IMR-90 (cell line): Measurements from ENCODE around the gene ZNF782. TPM values are rescaled to one million over a fixed set of nuclear protein-coding genes. Genes with fewer than 3 reads are reported as not detected.
A peak's percentile ranks its signal among the peaks of the same experiment; 100 is the strongest.

Source experiments
- ATAC-seq: fragments of 200-7000 bp; cut with Tn5 transposase; 2 replicates; pipeline ENCODE4 v1.9.1; 2020; ENCODE audit warnings: low read depth, mild to moderate bottlenecking, moderate library complexity
- BruUV-seq: library from RNA; stranded (reverse); fragments of 400-500 nt; replicated peaks from 2 replicates; lab custom pipeline; 2021; lab: Mats Ljungman, UMichigan
- CTCF ChIA-PET: fragments of 300-600 bp; formaldehyde crosslinking; extraction: SDS; loops from one replicate; lab custom pipeline; 2021; ENCODE audit warnings: antibody characterized with exemption; lab: Yijun Ruan, JAX
- POLR2A ChIA-PET: fragments of 300-600 bp; sonication (Branson Sonifier 250); formaldehyde crosslinking; loops from one replicate; lab custom pipeline; 2022; ENCODE audit warnings: antibody characterized with exemption; ENCODE audit not compliant: unreplicated experiment; lab: Charles Lee
- DNase-seq: peaks from one replicate; pipeline ENCODE4 v3.0.0; 2013
- H2AFZ ChIP-seq: replicated peaks from 2 replicates; pipeline ENCODE3; 2013; ENCODE audit warnings: low read length, mild to moderate bottlenecking; ENCODE audit not compliant: poor library complexity
- H2AK5ac ChIP-seq: 2 replicates; pipeline ENCODE4 v1.6.1; 2013; ENCODE audit warnings: low read depth, low read length, inconsistent platforms
- H2AK9ac ChIP-seq: replicated peaks from 2 replicates; pipeline ENCODE3; 2013; ENCODE audit warnings: mild to moderate bottlenecking, low read depth, low read length, moderate library complexity; ENCODE audit not compliant: poor library complexity
- H2BK120ac ChIP-seq: 2 replicates; pipeline ENCODE4 v1.6.1; 2013; ENCODE audit warnings: low read depth, low read length, inconsistent platforms
- H2BK15ac ChIP-seq: 3 replicates; pipeline ENCODE4 v1.6.1; 2013; ENCODE audit warnings: low read depth, low read length, inconsistent platforms
- H2BK20ac ChIP-seq: 2 replicates; pipeline ENCODE4 v1.6.1; 2013; ENCODE audit warnings: low read depth, mild to moderate bottlenecking, inconsistent platforms, low read length, moderate library complexity
- H2BK5ac ChIP-seq: 2 replicates; pipeline ENCODE4 v1.6.1; 2013; ENCODE audit warnings: mild to moderate bottlenecking, low read depth, low read length, inconsistent platforms; ENCODE audit not compliant: poor library complexity, severe bottlenecking
- H3K14ac ChIP-seq: replicated peaks from 2 replicates; pipeline ENCODE4 v1.6.1; 2013; ENCODE audit warnings: low read depth, low read length, inconsistent platforms
- H3K18ac ChIP-seq: 2 replicates; pipeline ENCODE4 v1.6.1; 2013; ENCODE audit warnings: low read depth, low read length, control low read depth
- H3K23ac ChIP-seq: 2 replicates; pipeline ENCODE4 v1.6.1; 2013; ENCODE audit warnings: low read depth, low read length, inconsistent platforms
- H3K27ac ChIP-seq: 2 replicates; pipeline ENCODE4 v1.5.1; 2013; ENCODE audit warnings: mild to moderate bottlenecking, control low read depth, low read length; ENCODE audit not compliant: insufficient read depth
- H3K27me3 ChIP-seq: 2 replicates; pipeline ENCODE4 v1.6.1; 2013; ENCODE audit warnings: low read length; ENCODE audit not compliant: control insufficient read depth, insufficient read depth
- H3K36me3 ChIP-seq: 2 replicates; pipeline ENCODE4 v1.6.1; 2013; ENCODE audit warnings: low read length, mixed read lengths; ENCODE audit not compliant: control insufficient read depth, insufficient read depth
- H3K4ac ChIP-seq: 2 replicates; pipeline ENCODE4 v1.6.1; 2013; ENCODE audit warnings: low read depth, low read length, inconsistent platforms
- H3K4me1 ChIP-seq: 2 replicates; pipeline ENCODE4 v1.6.1; 2013; ENCODE audit warnings: low read length, mixed read lengths; ENCODE audit not compliant: control insufficient read depth, insufficient read depth
- H3K4me2 ChIP-seq: 2 replicates; pipeline ENCODE4 v1.6.1; 2013; ENCODE audit warnings: low read depth, mild to moderate bottlenecking, control low read depth, low read length, moderate library complexity
- H3K4me3 ChIP-seq: 2 replicates; pipeline ENCODE4 v1.5.1; 2013; ENCODE audit warnings: low read depth, mild to moderate bottlenecking, control low read depth, low read length, moderate library complexity; ENCODE audit not compliant: insufficient read depth
- H3K56ac ChIP-seq: 2 replicates; pipeline ENCODE4 v1.6.1; 2013; ENCODE audit warnings: low read length, inconsistent platforms; ENCODE audit not compliant: insufficient read depth; ENCODE audit errors: extremely low read depth
- H3K79me1 ChIP-seq, 2 experiments: 2 replicates each; pipeline ENCODE4 v1.6.1; 2013; ENCODE audit warnings: low read length in 2 of 2, inconsistent platforms in 1 of 2, low read depth in 1 of 2
- H3K9ac ChIP-seq: 2 replicates; pipeline ENCODE4 v1.6.1; 2013; ENCODE audit warnings: low read depth, low read length, control low read depth
- H3K9me1 ChIP-seq: 2 replicates; pipeline ENCODE4 v1.6.1; 2013; ENCODE audit warnings: low read length, inconsistent platforms; ENCODE audit not compliant: insufficient read depth
- H3K9me3 ChIP-seq: 2 replicates; pipeline ENCODE4 v1.6.1; 2013; ENCODE audit warnings: low read length; ENCODE audit not compliant: control insufficient read depth, insufficient read depth
- H4K20me1 ChIP-seq: 2 replicates; pipeline ENCODE4 v1.6.1; 2013; ENCODE audit warnings: low read length, inconsistent platforms; ENCODE audit not compliant: insufficient read depth
- H4K5ac ChIP-seq: 2 replicates; pipeline ENCODE4 v1.6.1; 2013; ENCODE audit warnings: mild to moderate bottlenecking, low read depth, low read length, control low read depth
- H4K8ac ChIP-seq, 2 experiments: 2 replicates each; pipeline ENCODE4 v1.6.1; 2013; ENCODE audit warnings: low read depth in 2 of 2, low read length in 2 of 2, control low read depth in 1 of 2, inconsistent platforms in 1 of 2
- H4K91ac ChIP-seq: 2 replicates; pipeline ENCODE4 v1.6.1; 2013; ENCODE audit warnings: low read depth, low read length, inconsistent platforms; ENCODE audit not compliant: insufficient read depth
- BHLHE40 ChIP-seq: fragments of 150-350 bp; IDR thresholded peaks from 2 replicates; pipeline ENCODE4 v1.6.1; 2016; ENCODE audit warnings: mild to moderate bottlenecking, low read depth, low read length
- CEBPB ChIP-seq: IDR thresholded peaks from 2 replicates; pipeline ENCODE4 v1.6.1; 2012; ENCODE audit warnings: low read depth, low read length, improper control_type of control experiment
- CHD1 ChIP-seq: IDR thresholded peaks from 2 replicates; pipeline ENCODE4 v1.6.1; 2012; ENCODE audit warnings: low read depth, low read length, improper control_type of control experiment
- FOS ChIP-seq: fragments of 150-350 bp; IDR thresholded peaks from 2 replicates; pipeline ENCODE4 v1.6.1; 2016; ENCODE audit warnings: low read depth, low read length
- MAFK ChIP-seq: IDR thresholded peaks from 2 replicates; pipeline ENCODE4 v1.6.1; 2012; ENCODE audit warnings: low read depth, low read length, improper control_type of control experiment
- MAZ ChIP-seq: IDR thresholded peaks from 2 replicates; pipeline ENCODE4 v1.6.1; 2012; ENCODE audit warnings: low read depth, mild to moderate bottlenecking, low read length, improper control_type of control experiment, moderate library complexity, borderline replicate concordance
- MXI1 ChIP-seq: IDR thresholded peaks from 2 replicates; pipeline ENCODE4 v1.6.1; 2012; ENCODE audit warnings: low read depth, mild to moderate bottlenecking, low read length, moderate library complexity, borderline replicate concordance
- NFE2L2 ChIP-seq: fragments of 150-350 bp; IDR thresholded peaks from 2 replicates; pipeline ENCODE4 v1.6.1; 2016; ENCODE audit warnings: low read depth, mild to moderate bottlenecking, low read length
- POLR2A ChIP-seq: IDR thresholded peaks from 2 replicates; pipeline ENCODE4 v1.6.1; 2012; ENCODE audit warnings: mild to moderate bottlenecking, low read depth, low read length
- RAD21 ChIP-seq: IDR thresholded peaks from 2 replicates; pipeline ENCODE4 v1.6.1; 2012; ENCODE audit warnings: low read length, improper control_type of control experiment
- RCOR1 ChIP-seq: IDR thresholded peaks from 2 replicates; pipeline ENCODE4 v1.6.1; 2012; ENCODE audit warnings: mild to moderate bottlenecking, low read length, improper control_type of control experiment; ENCODE audit not compliant: insufficient replicate concordance
- RFX5 ChIP-seq: IDR thresholded peaks from 2 replicates; pipeline ENCODE4 v1.8.0; 2012; ENCODE audit warnings: low read depth, mild to moderate bottlenecking, low read length, moderate library complexity
- SMC3 ChIP-seq: fragments of 150-350 bp; IDR thresholded peaks from 2 replicates; pipeline ENCODE4 v1.6.1; 2016; ENCODE audit warnings: low read depth, mild to moderate bottlenecking, antibody characterized with exemption, low read length, moderate library complexity
- WGBS, 2 experiments: methylation state at CpG; one replicate each; pipeline versions ENCODE4 v1.1.5 to v1.1.7; 2013; ENCODE audit warnings: missing lambda C conversion rate in 2 of 2; ENCODE audit not compliant: insufficient read length in 1 of 2; ENCODE audit errors: extremely low coverage in 2 of 2; 5-methylcytosine and 5-hydroxymethylcytosine counted together
- dilution Hi-C: fragments of 300-500 bp; cut with HindIII; formaldehyde crosslinking; loops from one replicate; pipeline ENCODE4 v1.14.3; 2018; ENCODE audit warnings: low sequenced_read_pairs; ENCODE audit not compliant: unreplicated experiment
- in situ Hi-C: fragments of 300-500 bp; cut with MboI; formaldehyde crosslinking; loops from 3 replicates; pipeline ENCODE4 v1.14.3; 2019; ENCODE audit warnings: low sequenced_read_pairs, inconsistent platforms, mixed read lengths
- intact Hi-C: fragments of 100-400 bp; cut with micrococcal nuclease; formaldehyde crosslinking; loops from 2 replicates; pipeline ENCODE4 v1.10.0; 2022
- polyA plus RNA-seq, 3 experiments: library from polyadenylated mRNA; depleted of rRNA; stranded (reverse); fragments of >200 nt; gene quantifications; 2 replicates each; pipeline ENCODE4 v1.2.3, GENCODE V29; 2012; ENCODE audit warnings: low replicate concordance in 1 of 3
- total RNA-seq: library from RNA; depleted of rRNA; stranded (reverse); fragments of >200 nt; gene quantifications from 2 replicates; pipeline ENCODE4 v1.2.3, GENCODE V29; 2012
- TF ChIP-seq, protein P1 (sequence below): fragments of 150-350 bp; IDR thresholded peaks from 2 replicates; pipeline ENCODE4 v1.6.1; 2017; ENCODE audit warnings: mild to moderate bottlenecking, antibody characterized with exemption, low read length, low read depth
- TF ChIP-seq, protein P2 (sequence below): fragments of 150-350 bp; IDR thresholded peaks from 2 replicates; pipeline ENCODE4 v1.6.1; 2016; ENCODE audit warnings: low read depth, mild to moderate bottlenecking, low read length, moderate library complexity, borderline replicate concordance
- TF ChIP-seq, protein P3 (sequence below): conservative IDR thresholded peaks from 2 replicates; pipeline ENCODE4 v1.5.1; 2012; ENCODE audit warnings: mild to moderate bottlenecking, low read depth, low read length, improper control_type of control experiment

ZNF782 gene
- total and polyA plus RNA-seq, 2 of the 4 experiments (the other 2 are of a cell fraction), result 0.86 to 4.3 TPM

GRCh38 chr9:96877269-96877668, 23.0 kb upstream of the ZNF782 start:
- no peak overlapping the region for H2AK5ac ChIP-seq
- no peak for ATAC-seq
- H3K9ac ChIP-seq, result no peak overlapping the region
- DNase-seq, result no peak
- H3K14ac ChIP-seq, result no peak overlapping the region
- in situ Hi-C loops, result no loop called here
- H4K5ac ChIP-seq, result no peak overlapping the region
- dilution Hi-C loops, result no loop called here
- no peak overlapping the region for H3K23ac ChIP-seq
- peak overlapping the region; percentile 34 for H2AFZ ChIP-seq
- H3K4me1 ChIP-seq, result no peaks in the 10 kb centered on the region
- no peak overlapping the region for H3K27ac ChIP-seq
- H2AK9ac ChIP-seq, result no peak overlapping the region
- H3K4me2 ChIP-seq, result peak overlapping the region; percentile 6; the same call in 1 of the 2 replicates
- ChIA-PET CTCF (interaction anchor here (0.8 kb wide), 1 partner anchor 20 kb away, joined by 4 read pairs; no protein-coding TSS in a partner anchor), POLR2A (no interaction called here)
- peaks cover 12% of the 10 kb centered on the region for H3K27me3 ChIP-seq
- H3K4ac ChIP-seq, result no peak overlapping the region
- H3K9me1 ChIP-seq, result no peaks in the 10 kb centered on the region
- TF ChIP-seq MAZ, result no peak
- TF ChIP-seq NFE2L2, result no peak
- no peak for TF ChIP-seq BHLHE40
- no peak for TF ChIP-seq MXI1
- no peak for TF ChIP-seq RAD21
- TF ChIP-seq RFX5, result no peak
- no peak for TF ChIP-seq POLR2A
- no peak for TF ChIP-seq CEBPB
- TF ChIP-seq, protein P1, sequence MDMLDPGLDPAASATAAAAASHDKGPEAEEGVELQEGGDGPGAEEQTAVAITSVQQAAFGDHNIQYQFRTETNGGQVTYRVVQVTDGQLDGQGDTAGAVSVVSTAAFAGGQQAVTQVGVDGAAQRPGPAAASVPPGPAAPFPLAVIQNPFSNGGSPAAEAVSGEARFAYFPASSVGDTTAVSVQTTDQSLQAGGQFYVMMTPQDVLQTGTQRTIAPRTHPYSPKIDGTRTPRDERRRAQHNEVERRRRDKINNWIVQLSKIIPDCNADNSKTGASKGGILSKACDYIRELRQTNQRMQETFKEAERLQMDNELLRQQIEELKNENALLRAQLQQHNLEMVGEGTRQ, result no peak
- TF ChIP-seq RCOR1, result no peak
- no peak for TF ChIP-seq SMC3
- TF ChIP-seq, protein P2, sequence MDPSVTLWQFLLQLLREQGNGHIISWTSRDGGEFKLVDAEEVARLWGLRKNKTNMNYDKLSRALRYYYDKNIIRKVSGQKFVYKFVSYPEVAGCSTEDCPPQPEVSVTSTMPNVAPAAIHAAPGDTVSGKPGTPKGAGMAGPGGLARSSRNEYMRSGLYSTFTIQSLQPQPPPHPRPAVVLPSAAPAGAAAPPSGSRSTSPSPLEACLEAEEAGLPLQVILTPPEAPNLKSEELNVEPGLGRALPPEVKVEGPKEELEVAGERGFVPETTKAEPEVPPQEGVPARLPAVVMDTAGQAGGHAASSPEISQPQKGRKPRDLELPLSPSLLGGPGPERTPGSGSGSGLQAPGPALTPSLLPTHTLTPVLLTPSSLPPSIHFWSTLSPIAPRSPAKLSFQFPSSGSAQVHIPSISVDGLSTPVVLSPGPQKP, result no peak
- no peak for TF ChIP-seq FOS
- TF ChIP-seq MAFK, result no peak
- TF ChIP-seq, protein P3, sequence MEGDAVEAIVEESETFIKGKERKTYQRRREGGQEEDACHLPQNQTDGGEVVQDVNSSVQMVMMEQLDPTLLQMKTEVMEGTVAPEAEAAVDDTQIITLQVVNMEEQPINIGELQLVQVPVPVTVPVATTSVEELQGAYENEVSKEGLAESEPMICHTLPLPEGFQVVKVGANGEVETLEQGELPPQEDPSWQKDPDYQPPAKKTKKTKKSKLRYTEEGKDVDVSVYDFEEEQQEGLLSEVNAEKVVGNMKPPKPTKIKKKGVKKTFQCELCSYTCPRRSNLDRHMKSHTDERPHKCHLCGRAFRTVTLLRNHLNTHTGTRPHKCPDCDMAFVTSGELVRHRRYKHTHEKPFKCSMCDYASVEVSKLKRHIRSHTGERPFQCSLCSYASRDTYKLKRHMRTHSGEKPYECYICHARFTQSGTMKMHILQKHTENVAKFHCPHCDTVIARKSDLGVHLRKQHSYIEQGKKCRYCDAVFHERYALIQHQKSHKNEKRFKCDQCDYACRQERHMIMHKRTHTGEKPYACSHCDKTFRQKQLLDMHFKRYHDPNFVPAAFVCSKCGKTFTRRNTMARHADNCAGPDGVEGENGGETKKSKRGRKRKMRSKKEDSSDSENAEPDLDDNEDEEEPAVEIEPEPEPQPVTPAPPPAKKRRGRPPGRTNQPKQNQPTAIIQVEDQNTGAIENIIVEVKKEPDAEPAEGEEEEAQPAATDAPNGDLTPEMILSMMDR, result no peak
- no peak for TF ChIP-seq CHD1
- no peak overlapping the region for H3K18ac ChIP-seq
- H3K9me3 ChIP-seq, result no peaks in the 10 kb centered on the region
- no peak overlapping the region for H2BK120ac ChIP-seq
- H3K79me1 ChIP-seq, result no peaks in the 10 kb centered on the region
- intact Hi-C loops, result no loop called here
- no TSS peak for BruUV-seq
- no peak overlapping the region for H3K4me3 ChIP-seq
- H3K36me3 ChIP-seq, result no peaks in the 10 kb centered on the region
- H2BK15ac ChIP-seq, result no peak overlapping the region
- no peak overlapping the region for H4K91ac ChIP-seq
- no peak overlapping the region for H2BK20ac ChIP-seq
- H3K56ac ChIP-seq, result no peak overlapping the region
- H4K8ac ChIP-seq, result no peak overlapping the region
- 14% methylated on average over 26 of the region's 43 CpGs; no CpG with 5 or more reads in 1 of the 2 experiments for WGBS, 2 experiments
- H4K20me1 ChIP-seq, result no peaks in the 10 kb centered on the region
- no peak overlapping the region for H2BK5ac ChIP-seq
